Stimulated activated CD4-positive, alpha-beta T cell treated with anti-CD3 and anti-CD28 coated beads, TNF-alpha, amount 100 ng/mL, for 4 hours (primary cell): ENCODE measurements around the gene C8B.

Experiments used
- DNase-seq, 3 experiments: peaks; one replicate each; pipeline ENCODE4 v3.0.0-alpha.2; 2020; ENCODE audit warnings: low read depth in 3 of 3

Gene C8B

GRCh38 chr1:56972976-56973375 is 7.2 kb upstream of the C8B start:
- DNase-seq, result no peak

DNA sequence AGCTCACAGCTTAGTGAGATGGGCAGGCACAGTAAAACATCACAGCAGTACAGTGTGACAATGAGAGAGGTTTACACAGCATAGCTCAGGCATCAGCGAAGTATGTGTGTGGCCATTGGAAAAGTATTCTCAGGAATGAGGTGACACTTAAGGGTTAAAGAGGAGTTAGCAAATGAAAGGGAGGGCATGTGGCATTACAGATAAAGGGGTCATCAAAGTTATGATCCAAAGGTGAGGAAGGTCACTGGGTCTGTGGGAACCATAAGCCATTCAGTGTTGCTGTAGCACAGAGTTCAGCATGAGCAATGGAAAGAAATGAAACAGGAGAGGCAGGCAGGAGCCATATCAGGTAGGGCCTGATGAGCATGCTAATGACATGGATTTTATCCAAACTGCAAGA is 4.5 kb upstream of the C8B start:
- no peak for DNase-seq

DNA sequence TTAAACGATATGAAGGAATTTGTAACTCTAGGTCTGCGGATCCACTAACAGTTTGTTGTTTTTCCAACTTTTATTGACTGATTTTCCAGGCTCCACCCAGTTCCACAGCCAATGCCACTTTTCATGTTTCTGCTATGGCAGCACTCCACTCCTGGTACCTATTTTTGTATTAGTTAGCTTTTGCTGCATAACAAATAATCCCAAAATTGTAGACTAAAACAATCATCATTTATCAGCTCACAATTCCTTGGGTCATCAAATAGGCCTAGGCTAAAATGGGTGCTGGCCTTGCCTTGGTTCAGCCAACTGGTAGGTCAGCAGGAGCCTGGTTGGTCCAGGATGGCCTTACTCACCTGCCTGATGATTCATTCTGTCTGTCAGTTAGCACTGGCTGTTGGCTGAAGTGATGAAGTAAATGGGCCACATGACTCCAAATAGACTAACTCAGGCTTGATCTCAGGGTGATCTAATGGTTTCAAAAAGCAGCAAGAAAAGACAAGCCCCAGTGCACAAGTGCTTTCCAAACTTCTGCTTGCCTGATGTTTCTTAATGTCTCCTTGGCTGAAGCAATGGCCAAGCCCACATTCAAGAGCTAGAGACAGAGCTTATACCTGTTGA is 3.2 kb upstream of the C8B start:
- no peak for DNase-seq

GRCh38 chr1:56967900-56968832 is 2.4 kb upstream of the C8B start:
- no peak for DNase-seq

DNA sequence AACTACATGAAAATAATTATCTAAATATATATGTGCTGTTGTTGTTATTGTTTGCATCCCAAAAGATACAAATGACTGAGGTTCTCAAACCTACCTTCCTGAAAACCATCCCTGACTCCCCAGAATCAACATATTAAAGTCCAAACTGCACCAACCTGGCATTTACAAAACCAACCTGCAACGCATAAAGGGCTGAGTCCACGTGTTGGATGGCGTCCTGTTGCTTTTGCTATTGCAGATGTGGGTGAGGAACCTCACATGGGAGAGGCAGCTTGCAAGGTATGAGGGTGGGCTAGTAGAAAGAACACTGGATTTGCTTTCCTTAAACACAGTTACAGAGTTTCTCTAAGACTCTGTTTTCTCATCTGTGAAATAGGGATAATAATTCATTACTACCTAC is 1.5 kb upstream of the C8B start:
- DNase-seq, result no peak

- DNase-seq, result no peak
Observed at GRCh38 chr1:56966698-56966999, 834 bp upstream of the C8B start.

GRCh38 chr1:56965191-56965590 is 624 bp downstream of the C8B start:
- DNase-seq, result no peak

GRCh38 chr1:56964349-56965017 is 1.3 kb downstream of the C8B start:
- DNase-seq, result no peak

DNA sequence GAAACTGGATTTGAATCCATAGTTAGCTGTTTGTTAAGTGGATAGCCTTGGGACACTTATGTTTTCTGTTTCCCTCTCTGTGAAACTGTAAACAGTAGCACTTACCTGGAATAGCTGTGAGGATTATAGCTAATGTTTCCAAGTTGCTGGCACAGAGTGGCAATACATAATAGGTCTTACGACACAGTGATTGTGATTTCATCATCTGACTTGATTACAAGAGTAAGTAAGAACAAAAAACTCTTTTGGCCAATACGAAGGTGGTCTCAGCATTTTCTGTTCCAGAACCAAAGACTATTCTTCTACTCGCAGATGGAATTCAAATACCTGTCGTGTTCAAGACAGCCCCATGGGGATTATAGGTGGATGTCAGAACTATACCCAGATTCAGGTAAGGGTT is 2.1 kb downstream of the C8B start:
- DNase-seq, result no peak

- no peak for DNase-seq
Observed at GRCh38 chr1:56961426-56961825, 4.4 kb downstream of the C8B start.

DNA sequence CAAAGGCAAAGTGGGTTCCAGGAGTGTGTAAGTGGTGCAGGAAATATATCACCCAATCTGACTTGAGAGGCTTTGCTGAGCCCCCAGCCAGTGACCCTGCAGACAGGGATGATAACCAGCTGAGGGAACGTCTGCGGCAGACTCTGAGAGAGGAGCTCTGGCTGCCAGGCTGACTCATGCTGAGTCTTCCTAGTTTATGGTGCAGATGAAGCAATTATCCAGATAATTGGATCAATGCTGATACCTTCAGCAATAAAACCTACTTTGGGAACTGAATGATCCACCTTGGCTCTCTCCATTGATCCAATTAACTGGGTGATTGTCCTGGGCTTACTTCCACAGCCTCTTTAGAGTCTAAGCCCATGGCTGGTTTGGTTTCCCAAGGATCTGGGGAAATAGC is 7.3 kb downstream of the C8B start:
- no peak for DNase-seq

DNA sequence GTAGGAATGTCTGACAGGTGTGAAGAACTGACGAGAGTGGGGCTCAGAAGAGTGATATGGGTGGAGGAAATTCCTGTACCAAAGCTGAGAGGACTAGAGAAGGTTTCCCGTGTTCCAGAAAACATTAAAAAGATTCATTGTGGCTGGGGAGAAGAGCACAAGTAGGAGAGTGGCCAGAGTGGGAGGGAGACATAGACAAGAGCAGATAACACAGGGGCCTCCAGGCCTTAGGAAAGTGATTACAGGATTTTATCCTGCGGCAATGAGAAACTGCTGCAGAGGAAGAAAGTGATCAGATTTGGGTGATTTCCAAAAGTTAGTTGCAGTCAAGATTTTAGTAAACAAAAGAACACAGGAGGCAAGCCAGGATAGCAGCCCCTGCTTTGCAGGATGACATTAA is 7.9 kb downstream of the C8B start:
- DNase-seq, result no peak

GRCh38 chr1:56954664-56955063 is 11.2 kb downstream of the C8B start:
- no peak for DNase-seq

- DNase-seq, result no peak
Observed at GRCh38 chr1:56953386-56953785, 12.4 kb downstream of the C8B start.

- no peak for DNase-seq
Observed at GRCh38 chr1:56952501-56952900, 13.3 kb downstream of the C8B start.

DNA sequence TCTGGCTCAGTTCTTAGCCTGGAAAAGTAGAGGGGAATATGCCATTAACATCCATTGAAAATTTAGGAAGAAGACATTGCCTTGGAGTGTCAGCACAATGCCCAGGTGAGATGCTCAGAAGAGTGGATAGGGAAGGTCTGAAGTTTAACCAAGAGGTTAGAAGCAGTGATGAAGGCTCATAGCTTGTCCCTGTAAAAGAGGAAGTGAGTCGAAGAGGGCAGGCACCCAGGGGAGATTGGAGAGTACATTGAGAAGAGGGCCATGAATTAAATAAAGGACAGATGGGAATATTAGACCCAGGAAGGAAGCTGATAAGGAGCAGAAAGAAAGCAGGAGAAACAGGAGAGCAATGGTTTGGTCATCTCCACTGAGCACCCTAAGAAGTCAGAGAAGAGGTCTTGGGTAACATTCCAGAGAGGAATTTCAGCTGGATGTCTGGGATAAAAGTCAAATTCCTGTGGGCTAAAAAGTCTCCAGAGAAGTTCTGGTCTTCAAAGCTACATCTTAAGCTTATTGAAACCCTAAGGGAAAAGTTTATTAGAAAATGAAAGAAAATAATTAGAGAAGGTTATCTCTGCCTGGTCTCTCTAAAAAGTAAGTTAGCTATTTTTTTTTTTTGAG is 17.3 kb downstream of the C8B start:
- DNase-seq, result no peak

GRCh38 chr1:56940039-56940438 is 25.8 kb downstream of the C8B start:
- no peak for DNase-seq

- DNase-seq, result no peak
Observed at GRCh38 chr1:56939209-56939608, 26.6 kb downstream of the C8B start.

DNA sequence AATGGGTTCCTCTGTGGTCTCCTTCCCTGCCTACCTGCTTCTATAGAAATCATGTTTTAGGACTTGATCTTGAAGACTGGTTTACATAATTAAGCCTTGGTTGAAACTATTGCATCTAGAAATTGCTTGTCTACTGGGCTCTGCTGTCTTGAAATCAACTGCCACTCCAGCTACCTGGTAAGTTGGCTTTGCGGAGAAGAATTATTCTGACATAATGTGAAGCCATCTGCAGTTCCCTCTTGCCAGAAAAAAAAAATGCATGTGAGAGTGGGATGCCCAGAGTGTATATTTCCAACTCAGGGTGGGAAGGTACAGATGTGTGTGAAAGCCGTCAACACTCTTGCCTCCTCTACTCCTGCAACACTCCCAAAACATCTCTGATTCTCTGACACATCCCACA is 27.2 kb downstream of the C8B start:
- DNase-seq, result no peak

- DNase-seq, result no peak
Observed at GRCh38 chr1:56934430-56935060, 31.3 kb downstream of the C8B start.

DNA sequence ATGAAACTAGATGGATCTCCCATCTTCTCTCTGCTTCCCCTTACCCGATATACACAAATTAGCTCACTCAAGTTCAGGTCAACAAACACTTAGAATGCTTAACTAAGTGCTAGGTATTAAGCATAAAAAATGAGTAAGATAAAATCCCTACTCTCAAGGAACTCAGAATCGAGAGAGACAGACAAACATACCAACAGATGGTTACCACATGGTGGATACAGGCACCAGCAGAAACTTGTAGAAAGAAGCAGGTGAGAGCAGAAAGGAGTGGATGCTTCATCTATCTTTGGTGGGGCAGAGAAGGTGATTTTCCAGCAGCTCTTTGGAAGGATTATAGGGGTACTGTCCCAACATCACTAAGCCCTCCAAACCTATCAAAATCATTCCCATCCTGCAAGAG is 32.2 kb downstream of the C8B start:
- no peak for DNase-seq

DNA sequence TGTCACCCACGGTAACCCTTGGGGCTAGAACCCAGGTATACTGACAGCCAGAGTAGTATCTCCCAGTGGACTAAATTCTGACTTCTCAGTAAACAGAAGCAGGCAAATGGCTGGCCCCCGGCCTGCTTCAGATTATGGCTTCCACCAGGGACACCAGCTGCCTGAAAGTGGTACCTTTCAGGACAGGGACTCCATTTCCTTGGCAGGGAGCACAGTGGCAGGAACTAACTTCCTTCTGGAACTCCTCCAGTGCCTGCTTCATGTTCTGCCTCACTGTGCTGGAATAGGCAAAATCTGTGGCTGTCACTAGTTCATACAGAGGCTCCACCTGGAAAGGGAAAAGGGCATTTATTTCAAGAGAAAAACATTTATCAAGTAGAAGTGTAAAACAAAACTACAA is 32.7 kb downstream of the C8B start:
- no peak for DNase-seq
